GM19455 (cell line): Measurements from ENCODE around the gene E4F1.

Experiments
- ATAC-seq: cut with Tn5 transposase; IDR thresholded peaks from one replicate; pipeline ENCODE4 v1.9.1; 2021; ENCODE audit not compliant: unreplicated experiment

The E4F1 gene

DNA sequence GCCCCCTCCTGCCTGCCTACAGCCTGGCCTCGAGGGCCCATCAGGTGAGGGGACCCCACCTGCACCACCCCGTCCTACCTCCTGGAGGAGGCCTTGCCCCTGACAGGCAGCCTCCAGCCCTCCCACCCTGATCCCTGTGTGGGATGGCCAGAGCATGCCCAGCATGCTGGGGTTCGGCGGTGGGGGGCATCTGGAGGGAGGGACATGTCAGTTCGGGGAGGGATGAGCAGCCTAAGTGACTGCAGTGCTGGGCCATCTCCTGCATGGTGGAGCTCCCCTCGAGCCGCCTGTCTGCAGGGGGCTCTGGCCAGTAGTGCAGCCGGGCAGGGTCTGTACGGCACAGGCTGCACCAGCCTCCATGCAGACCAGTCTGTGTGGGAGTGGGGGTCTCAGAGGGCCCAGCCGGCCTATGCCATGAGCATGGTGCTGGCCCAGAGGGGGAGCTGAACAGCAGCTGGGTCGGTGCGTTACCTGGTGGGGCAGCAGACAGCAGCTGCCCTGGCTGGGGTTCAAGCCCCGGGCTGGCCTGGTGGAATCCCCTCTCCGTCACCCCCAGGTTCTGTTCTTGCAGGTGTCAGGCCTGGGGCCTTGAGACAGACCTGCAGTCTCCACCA is 48.6 kb downstream of the E4F1 start:
- no peak for ATAC-seq

DNA sequence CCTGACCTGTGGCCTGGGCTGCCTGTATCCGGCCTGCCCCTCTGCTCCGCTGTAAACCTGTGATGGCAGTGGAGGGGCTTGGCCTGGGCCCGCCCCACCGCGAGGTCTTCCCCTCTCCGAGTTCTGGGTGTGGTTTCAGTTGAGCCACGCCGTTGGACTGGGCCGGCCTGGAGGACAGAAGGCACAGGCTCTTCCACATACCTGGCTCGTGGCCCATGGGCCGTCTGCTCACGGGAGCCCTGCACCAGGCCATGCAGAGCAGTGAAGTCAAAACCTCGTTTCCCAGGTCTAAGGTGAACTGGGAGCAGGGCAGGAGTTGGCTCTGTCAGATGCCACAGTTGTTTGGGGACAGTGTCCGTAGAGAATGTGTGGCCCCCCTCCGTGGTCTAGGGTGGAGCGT is 50.1 kb downstream of the E4F1 start:
- ATAC-seq, result no peak

DNA sequence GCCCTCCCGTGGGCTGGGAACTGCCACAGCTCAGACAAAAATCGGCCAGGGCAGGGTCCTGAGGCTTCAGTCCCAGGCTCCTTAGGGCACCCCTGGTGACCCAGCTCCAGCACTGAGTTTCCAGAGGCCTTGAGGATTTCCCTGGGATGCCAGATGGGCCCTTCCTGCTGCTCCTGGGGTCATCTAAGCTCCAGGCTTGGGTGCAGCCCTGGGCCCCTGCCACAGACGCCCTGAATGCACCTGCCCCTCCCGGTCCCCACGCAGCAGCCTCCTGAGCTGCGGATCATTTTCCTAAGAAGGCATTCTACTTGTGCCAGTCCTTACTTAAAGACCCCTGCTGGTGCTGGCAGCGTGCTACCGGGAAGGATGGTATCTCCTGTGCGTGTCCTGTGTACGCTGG is 50.5 kb downstream of the E4F1 start:
- no peak for ATAC-seq

DNA sequence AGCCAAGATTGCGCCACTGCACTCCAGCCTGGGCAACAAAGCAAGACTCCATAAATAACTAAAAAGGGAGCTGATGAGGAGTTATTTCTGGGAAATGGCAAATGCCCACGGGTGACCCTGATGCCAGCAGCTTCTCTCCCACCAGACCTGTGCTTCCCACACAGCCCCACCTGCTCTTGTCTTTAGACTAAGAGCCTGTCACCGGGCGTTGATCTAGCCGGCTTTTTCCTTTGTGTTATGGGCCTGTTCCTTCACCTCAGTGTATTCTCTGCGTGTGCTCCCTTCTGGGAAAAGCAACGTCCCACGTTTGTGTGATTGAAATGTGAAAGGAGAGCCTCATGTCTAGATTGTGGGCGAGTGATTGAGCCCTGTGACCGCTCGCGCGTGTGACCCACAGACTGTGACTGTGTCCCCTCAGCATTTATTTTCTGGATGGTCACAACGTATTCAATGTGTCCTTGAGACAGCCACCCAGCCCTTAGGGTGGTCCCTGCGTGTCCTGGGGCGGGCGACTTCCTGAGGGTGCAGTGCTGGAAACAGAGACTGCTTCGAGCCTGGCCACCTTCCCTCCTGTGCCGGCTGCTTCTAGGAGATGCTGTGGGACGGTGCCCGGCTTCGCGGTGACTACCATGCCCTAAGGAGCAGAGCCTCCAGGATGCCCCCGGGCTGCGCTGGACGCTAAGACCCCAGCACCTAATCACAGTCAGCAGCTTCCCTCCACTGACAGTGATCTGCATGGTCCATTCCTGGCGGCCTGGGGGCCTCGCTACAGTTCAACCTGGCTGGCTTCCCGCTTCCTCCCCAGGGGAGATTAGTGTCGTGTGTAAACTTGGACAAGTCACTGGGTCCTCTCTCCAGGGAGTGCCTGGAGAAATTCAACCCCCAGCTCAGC is 52.3 kb downstream of the E4F1 start:
- ATAC-seq, result no peak

DNA sequence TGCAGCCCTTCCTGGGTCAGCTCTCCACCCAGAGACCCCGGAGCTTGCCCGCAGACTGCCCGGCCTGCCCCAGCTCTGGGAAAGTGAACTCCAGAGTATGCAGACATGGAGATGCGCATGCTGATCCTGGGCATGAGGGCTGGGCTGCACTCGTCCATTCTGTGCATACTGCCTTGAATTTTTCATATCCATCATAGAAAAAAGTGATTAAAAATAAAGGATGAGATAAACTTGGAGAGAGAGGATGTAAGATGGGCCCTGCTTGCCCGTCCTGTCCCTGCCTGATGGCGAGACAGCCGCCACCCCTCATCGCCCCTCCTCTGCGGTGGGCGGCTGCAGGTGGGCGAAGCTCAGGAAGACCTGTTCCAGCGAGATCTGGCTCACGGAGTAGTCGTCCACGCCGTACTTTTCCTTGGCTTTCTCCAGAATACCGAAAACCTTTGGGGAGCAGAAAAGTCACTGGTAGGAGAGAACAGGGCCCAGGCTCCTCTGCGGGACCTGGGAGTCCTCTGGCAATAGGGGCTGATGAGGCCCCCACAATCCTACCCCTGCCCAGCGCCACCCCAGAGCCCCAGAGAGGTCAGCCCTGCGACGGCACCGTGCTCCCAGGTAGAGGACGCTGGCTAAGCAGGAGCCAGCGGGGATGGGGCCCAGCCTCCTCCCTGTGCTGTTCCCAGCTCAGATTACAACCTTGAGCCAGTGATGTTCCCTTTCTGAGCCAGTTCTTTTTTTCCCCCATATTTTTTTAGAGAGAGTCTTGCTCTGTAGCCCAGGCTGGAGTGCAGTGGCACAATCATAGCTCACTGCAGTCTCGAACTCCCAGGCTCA is 53.2 kb downstream of the E4F1 start:
- ATAC-seq, result no peak

DNA sequence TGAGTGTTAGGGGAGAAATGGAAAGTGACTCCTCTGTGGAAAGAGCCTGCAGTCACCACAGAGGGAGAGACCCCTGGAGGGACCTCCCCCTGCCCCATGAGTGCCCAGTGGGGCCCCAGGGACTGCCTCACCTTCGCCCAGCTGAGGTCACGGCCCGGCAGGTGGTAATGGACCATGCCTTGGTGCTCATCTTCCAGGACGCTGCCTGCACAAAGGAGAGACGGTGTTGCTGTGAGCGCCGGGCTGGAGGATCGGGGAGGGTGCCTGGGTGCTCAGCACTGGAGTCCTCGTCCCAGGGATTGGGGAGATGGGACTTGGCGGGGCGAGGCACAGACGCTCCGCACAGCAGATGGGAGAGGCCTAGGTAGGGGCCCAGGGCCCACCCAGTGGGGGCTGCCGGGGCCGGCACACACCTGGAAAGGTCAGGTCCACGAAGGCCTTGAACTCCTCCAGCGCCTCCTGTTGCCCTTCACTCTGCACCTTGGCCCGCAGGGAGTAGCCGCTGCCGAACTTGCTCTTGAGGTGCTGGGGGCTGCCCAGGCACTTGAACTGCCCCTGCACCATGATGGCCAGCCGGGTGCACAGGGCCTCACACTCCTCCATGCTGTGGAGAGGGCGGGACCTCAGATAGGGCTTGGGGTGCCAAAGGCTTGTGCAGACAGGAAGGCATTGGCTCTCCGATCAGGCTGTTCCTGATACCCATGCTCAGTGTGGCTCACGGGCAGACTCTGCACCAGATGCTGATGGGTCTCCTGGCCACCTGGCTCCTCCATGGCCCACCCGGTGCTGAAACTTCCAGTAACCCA is 54.3 kb downstream of the E4F1 start:
- ATAC-seq, result no peak

DNA sequence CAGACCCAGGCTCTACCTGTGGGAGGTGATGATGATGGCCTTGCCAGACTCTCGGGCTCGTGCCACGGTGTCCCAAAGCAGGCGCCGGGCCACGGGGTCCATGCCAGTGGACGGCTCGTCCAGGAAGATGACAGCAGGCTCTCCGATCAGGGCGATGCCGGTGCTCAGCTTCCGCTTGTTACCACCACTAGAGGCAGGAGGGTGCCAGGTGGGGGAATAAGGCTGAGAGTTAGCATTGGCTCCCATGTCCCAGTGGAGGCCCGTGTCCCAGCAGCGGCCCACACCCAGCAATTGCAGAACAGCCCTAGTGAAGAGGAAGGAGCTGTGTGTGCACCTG is 54.8 kb downstream of the E4F1 start:
- no peak for ATAC-seq

DNA sequence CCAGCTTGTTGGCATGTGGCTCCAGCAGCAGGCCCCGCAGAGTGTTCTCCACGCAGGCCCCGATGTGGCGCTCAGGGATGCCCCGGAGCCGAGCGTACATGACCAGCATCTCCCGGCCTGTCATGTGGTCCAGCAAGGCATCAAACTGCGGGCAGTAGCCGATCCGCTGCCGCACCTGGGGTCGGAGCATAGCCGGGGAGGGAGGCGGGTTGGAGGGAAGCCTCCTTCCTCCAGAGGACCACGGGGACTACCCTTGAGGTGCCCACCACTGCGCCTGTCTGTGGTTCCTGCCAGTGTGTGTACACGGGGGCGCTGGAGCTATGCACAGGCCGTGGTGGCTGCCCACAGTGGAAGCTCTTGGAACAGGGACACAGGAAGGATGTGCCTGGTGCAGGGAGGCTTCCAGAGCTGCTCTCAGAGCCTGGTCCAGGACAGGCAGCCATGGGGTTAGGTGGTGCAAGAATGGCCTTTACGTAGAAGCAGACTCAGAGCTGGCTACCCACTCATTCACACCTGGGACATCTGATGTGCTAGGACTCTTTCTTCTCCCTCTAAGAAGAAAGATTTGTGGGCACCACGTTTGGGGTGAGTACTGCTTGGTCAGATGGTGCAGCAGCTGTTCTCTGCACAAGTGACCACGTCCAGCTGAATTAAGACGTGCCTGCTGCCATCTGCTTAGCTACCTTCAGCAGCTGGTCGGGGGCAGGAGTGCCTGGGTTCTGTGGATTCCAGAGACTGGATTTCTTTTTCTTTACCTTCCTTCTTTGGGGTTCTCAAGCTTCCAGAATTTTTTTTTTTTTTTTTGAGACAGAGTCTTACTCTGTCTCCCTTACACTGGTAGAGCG is 55.8 kb downstream of the E4F1 start:
- no peak for ATAC-seq

DNA sequence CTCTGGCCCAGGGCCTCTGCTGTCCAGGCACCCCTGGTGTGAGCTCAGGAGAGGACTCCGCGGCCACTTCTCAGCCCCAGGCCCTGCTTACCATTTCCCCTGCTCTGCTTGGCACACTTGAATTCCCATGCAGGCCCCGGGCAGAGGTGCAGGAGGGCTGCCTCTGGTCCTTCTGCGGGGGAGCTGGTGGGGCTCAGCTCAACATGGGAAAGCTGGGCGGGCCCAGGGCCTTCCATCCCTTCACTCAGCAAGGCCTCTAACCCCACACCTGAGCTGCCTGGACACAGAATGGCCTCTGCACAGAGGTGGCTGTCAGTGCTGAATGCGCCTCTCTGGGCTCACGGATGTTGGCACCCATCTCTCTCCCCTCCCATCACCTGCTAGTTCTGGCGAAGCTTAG is 57.1 kb downstream of the E4F1 start:
- no peak for ATAC-seq

DNA sequence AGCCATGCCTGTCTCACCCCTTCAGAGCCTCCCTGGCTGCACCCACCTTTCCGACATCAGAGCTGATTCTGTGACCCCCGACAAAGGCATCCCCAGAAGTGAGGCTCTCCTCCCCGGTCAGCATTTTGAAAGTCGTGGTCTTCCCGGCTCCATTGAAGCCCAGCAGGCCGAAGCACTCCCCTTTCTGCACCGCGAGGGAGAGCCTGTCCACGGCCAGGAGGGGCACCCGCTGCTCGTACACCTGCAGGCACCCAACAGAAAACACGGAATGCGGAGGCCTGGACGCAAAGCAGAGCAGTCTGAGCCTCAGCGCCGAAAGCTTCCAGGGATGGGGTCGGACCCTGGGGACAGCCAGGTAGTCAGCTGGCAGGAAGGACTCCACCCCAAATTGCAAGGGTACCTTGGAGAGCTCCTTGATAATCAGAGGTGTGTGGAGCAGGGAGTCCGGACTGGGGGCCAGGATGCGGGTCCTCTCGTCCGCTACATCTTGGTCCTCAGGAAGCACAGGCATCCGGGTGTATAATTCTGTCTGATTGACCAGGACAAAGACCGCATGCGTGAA is 57.7 kb downstream of the E4F1 start:
- no peak for ATAC-seq

DNA sequence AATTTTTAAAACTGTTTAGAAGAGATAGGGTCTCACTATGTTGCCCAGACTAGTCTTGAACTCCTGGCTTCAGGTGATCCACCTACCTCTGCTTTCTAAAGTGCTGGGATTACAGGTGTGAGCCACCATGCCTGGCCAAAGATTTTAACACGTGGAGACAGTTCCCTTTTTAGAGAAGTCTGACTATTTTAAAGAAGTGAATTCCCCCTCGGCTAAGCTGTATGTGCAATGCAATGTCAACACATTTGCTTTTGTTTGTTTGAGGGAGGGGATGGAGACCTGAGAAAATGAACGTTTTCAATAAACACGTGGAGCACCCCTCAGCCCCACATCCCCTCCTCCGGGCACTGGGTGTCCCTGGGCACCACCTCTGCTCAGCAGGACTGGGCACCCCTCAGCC is 58.9 kb downstream of the E4F1 start:
- no peak for ATAC-seq

DNA sequence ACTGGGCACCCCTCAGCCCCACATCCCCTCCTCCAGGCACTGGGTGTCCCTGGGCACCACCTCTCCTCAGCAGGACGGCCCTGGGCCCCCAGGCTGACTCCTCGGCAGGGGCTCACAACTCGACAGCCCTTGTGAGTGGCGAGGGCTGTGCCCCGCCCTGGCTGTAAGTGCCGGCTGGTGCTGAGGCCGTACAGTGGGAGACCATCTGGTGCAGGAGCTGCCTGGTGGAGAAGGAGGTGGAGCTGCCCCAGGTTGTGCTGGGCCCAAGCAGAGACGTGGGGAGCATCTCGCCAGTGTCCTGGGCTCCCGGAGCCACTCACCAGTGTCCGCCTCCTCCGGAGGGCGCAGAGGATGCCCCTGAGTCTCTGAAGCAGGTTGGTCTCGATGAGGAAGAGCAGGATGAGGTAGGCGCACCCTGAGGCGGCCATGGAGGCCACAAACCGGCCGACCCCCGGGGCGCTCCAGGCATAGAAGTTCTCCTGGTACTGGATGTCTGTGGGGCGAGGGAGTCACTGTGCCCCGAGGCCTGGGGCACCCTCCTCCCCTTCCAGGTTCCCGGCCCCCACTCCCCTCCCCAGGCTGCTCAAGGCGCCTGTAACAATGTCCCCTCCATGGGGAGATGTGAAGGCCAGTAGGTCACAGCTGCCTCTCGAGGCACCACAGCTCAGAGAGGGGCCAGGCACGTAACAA is 59.6 kb downstream of the E4F1 start:
- ATAC-seq, result no peak

DNA sequence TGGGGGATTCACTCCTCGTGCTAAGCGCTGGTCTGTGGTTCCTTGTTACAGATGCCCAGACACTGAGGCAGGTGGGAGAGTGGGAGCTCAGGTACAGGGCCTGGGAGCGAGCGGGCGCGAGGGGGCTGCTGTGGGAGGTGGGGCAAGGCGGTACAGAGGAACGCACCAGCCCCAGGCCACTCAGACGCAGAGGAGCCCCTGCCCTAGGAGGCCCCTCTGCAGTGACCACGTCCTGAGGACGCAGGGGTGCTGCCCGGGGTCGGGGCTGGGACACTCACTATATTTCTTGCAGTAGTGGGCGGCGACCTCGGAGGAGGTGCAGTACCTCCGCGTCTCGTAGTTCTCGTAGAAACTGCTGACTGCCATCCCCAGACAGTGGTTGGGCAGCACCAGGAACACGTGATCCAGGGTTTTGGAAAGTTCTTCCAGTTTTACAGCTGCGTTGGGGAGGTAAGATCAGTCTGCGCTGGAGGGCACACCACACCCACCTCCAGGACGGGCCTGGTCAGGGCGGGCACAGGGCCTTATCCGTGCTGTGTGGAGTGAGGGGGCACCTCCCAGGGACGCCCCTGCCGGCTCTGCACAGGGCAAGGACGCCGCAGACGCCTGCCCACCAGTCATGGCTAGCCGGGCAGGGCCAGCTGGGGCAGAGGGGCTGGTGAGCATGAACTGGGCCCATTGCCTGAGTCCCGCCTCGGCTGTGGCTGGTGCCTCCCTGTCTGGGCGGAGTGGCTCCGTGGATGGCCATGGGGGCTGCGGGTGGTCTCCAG is 60.8 kb downstream of the E4F1 start:
- no peak for ATAC-seq

DNA sequence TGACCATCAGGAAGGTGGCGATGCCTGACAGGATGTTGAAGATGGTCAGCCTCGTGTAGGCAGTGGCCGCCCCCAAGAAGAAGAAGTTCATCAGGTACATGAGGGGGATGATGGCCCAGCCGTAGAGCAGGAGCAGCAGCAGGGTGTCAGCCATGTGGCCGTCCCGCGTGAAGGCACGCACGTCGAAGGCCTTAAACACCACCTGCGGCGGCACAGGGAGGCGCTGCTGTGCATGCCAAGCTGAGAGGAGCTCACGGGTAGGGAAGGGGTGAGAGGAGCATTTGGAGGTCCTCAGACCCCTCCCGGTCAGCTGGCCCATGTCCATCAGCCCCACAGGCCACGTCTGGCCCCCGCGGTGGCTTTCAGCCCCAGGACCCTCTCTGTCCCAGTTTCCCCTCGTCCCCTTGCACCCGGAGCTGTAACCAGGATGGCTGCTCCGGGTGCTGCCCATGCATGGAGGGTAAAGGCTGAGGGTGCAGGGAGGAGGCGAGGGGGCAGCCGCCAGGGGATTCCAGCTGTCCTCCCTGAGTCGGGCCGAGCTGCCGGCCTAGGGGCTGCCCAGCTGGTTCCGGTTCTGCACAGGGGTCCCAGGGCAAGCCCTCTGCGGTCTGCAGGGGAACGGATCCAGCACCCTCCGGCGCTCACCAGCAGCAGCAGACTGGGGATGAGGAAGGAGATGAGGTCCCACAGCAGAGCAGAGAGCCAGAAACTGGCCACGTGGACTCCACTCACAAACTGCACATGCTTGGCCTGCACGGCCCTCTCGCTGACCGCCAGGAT is 61.6 kb downstream of the E4F1 start:
- ATAC-seq, result no peak
